Transverse colon (tissue), 4 donors: Measurements from ENCODE around the gene PUS1. TPM values are rescaled to one million over a fixed set of nuclear protein-coding genes. Genes with fewer than 3 reads are reported as not detected.

Experiments
- DNase-seq: peaks from one replicate; pipeline ENCODE4 v3.0.0-alpha.2; 2019
- H3K27ac ChIP-seq, 4 donors: fragments of 200-600 bp; sonication (generic); 2 replicates each; pipeline ENCODE4 v1.5.1; 2016 to 2018; ENCODE audit warnings: inconsistent platforms in 4 of 4
- H3K27me3 ChIP-seq: fragments of 200-600 bp; sonication (generic); 2 replicates; pipeline ENCODE4 v1.5.1; 2017; ENCODE audit warnings: inconsistent platforms
- H3K36me3 ChIP-seq, 4 donors: fragments of 200-600 bp; sonication (generic); 2 replicates each; pipeline ENCODE4 v1.5.1; 2017 to 2019; ENCODE audit warnings: inconsistent platforms in 4 of 4
- H3K4me1 ChIP-seq, 4 donors: fragments of 200-600 bp; sonication (generic); 2 replicates each; pipeline ENCODE4 v1.5.1; 2017 to 2020; ENCODE audit warnings: inconsistent platforms in 4 of 4
- H3K4me3 ChIP-seq, 4 donors: fragments of 200-600 bp; sonication (generic); 1 replicate in 1 of 4; 2 replicates in 3 of 4; pipeline versions ENCODE4 v1.5.1 to v1.6.1; 2017 to 2019; ENCODE audit warnings: inconsistent platforms in 4 of 4
- H3K9me3 ChIP-seq, 2 donors: fragments of 200-600 bp; sonication (generic); 2 replicates each; pipeline ENCODE4 v1.5.1; 2017 to 2019; ENCODE audit warnings: inconsistent platforms in 2 of 2
- EP300 ChIP-seq: sonication (generic); formaldehyde crosslinking; IDR thresholded peaks from one replicate; pipeline ENCODE4 v1.6.1; 2017; ENCODE audit warnings: antibody characterized with exemption, low read depth
- POLR2A ChIP-seq: fragments of 450-650 bp; IDR thresholded peaks from one replicate; pipeline ENCODE4 v1.6.1; 2016; ENCODE audit warnings: antibody characterized with exemption, mild to moderate bottlenecking, moderate library complexity
- POLR2AphosphoS5 ChIP-seq, 3 donors: sonication (generic); formaldehyde crosslinking; IDR thresholded peaks; one replicate each; pipeline ENCODE4 v1.6.1; 2016; ENCODE audit warnings: antibody characterized with exemption in 3 of 3
- WGBS, 2 donors: methylation state at CpG; one replicate each; pipeline ENCODE4 v1.1.5; 2018; ENCODE audit warnings: low coverage in 1 of 2; 5-methylcytosine and 5-hydroxymethylcytosine counted together
- in situ Hi-C, 4 donors: fragments of 200-750 bp; cut with MboI; loops; one replicate each; pipeline versions ENCODE4 v1.15.0 to v1.15.1; 2017; ENCODE audit warnings: low sequenced_read_pairs in 3 of 4, low pct_ligation_motif_present in 1 of 4, low pct_unique_long_range_greater_than_20kb in 1 of 4
- intact Hi-C: fragments of 100-400 bp; cut with DNase I; formaldehyde crosslinking; loops from one replicate; pipeline ENCODE4 v1.15.1; 2023; ENCODE audit warnings: low total_unique reads
- total RNA-seq, 4 donors: library from RNA; depleted of rRNA; stranded (reverse); fragments of >200 nt; gene quantifications; one replicate each; pipeline ENCODE4 v1.1.0, GENCODE V29; 2016
- TF ChIP-seq, protein P1 (sequence below), 5 experiments: fragments of 200-600 bp in 3 of 5; fragments of 450-650 bp in 2 of 5; sonication (generic) in 3 of 5; IDR thresholded peaks; 1 replicate in 2 of 5; 2 replicates in 3 of 5; pipeline ENCODE4 v1.5.1; 2016 to 2017; ENCODE audit warnings: antibody characterized with exemption in 5 of 5, inconsistent platforms in 3 of 5, mild to moderate bottlenecking in 2 of 5, moderate library complexity in 1 of 5

The PUS1 gene
- total RNA-seq, 4 donors from 2014 or later = 11.9 to 48.8 (median 23.1) TPM

DNA sequence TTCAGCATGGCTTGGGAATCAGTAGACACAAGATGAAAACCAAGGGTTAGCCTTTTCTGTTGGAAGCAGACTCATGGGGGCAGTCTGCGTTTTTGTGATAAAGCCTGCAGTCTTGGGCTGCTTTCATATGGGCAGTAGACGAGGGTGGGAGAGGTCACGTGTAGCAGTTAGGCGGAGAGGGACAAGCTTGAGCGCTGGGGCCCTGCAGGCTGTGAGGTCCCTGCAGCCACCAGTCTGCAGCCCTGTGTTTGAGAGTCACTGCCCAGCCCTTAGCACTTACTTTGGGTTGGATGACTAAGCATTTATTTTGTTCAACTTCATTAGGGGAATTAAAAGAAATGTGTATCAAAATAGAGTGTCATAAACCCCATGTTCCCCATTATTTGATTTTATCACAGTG lies 57.8 kb downstream of the PUS1 start:
- Histone ChIP-seq H3K27ac (no peak overlapping the region), H3K4me1 (no peaks in the 10 kb centered on the region), H3K9me3 (no peaks in the 10 kb centered on the region), H3K27me3 (no peaks in the 10 kb centered on the region), H3K4me3 (no peak overlapping the region), H3K36me3 (peaks cover 0 to 49% (median 14%) of the 10 kb centered on the region in 4 donors)
- TF ChIP-seq POLR2A (no peak), POLR2AphosphoS5 (IDR thresholded peaks at IDR 0.05) (no peak), EP300 (no peak)
- TF ChIP-seq, protein P1, sequence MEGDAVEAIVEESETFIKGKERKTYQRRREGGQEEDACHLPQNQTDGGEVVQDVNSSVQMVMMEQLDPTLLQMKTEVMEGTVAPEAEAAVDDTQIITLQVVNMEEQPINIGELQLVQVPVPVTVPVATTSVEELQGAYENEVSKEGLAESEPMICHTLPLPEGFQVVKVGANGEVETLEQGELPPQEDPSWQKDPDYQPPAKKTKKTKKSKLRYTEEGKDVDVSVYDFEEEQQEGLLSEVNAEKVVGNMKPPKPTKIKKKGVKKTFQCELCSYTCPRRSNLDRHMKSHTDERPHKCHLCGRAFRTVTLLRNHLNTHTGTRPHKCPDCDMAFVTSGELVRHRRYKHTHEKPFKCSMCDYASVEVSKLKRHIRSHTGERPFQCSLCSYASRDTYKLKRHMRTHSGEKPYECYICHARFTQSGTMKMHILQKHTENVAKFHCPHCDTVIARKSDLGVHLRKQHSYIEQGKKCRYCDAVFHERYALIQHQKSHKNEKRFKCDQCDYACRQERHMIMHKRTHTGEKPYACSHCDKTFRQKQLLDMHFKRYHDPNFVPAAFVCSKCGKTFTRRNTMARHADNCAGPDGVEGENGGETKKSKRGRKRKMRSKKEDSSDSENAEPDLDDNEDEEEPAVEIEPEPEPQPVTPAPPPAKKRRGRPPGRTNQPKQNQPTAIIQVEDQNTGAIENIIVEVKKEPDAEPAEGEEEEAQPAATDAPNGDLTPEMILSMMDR (IDR thresholded peaks at IDR 0.05) = no peak
- WGBS, 2 donors = 95 to 100% methylated on average over 1 to 5 of the region's 5 CpGs
- intact Hi-C loops (loop anchor here (5.0 kb wide), 1 partner anchor 385 kb away; no protein-coding TSS in a partner anchor), in situ Hi-C loops (no loop called here)
- DNase-seq = no peak

DNA sequence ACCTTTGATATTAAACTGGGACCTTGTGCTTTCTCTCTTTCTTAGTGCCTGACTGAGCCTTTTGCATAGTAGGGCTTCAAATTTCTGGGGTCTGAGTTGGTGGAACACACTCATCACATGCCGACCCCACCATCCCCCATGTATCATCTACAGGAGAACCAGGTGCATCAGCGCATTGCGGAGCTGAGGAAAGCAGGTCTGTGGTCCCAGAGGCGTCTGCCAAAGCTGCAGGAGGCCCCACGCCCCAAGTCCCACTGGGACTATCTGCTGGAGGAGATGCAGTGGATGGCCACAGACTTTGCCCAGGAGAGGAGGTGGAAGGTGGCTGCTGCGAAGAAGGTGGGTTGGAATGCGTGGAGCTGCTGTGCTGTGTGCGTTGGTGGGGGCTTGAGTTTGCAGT lies 58.5 kb downstream of the PUS1 start:
- no peak overlapping the region for H3K27ac ChIP-seq
- no peaks in the 10 kb centered on the region for H3K9me3 ChIP-seq
- TF ChIP-seq POLR2AphosphoS5 (IDR thresholded peaks at IDR 0.05) (no peak), POLR2A (no peak)
- peaks cover 0 to 49% (median 14%) of the 10 kb centered on the region in 4 donors for H3K36me3 ChIP-seq
- in situ Hi-C loops (no loop called here), intact Hi-C loops (loop anchor here (5.0 kb wide), 1 partner anchor 385 kb away; no protein-coding TSS in a partner anchor)
- no peaks in the 10 kb centered on the region for H3K27me3 ChIP-seq
- H3K4me3 ChIP-seq = no peak overlapping the region
- no peak for DNase-seq
- no peaks in the 10 kb centered on the region for H3K4me1 ChIP-seq
- 95 to 100% methylated on average over 3 to 8 of the region's 8 CpGs for WGBS, 2 donors

DNA sequence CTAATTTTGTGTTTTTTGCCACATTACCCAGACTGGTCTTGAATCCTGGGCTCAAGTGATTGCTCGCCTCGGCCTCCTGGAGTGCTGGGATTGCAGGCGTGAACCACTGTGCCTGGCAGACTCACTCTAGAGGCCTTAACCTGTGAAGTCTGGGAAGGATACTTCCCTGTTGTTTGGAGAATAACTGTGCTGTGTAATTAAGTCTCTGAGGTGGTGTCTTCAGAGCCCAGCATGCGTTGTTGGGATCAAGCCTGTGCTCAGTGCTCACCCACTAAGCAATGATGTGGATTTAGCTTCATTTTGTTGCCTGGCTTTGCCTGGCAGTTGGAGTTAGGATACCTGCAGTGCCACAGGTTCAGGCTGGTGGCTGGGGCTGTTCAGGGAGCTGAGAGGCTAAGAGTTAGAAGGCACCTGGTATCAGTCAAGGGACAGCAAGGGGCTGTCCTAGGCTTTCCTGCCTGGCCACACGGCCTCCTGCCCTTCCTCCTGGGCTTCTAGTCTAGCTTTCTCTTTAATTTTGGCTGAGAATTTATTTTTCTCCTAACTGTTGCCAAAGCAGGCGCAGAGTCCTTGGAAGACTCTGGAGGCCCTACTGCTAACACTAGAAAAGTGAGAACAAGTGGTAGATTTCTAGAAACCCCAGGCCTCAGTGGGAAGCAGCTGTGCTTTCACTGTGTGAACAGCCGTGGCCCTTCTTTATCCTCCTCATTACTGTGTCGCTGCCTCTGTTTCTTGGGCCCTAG lies 59.1 kb downstream of the PUS1 start:
- TF ChIP-seq POLR2A (no peak), POLR2AphosphoS5 (IDR thresholded peaks at IDR 0.05) (no peak), EP300 (no peak)
- TF ChIP-seq, protein P1 (IDR thresholded peaks at IDR 0.05) = no peak
- 93 to 97% methylated on average over 6 to 7 of the region's 8 CpGs for WGBS, 2 donors
- intact Hi-C loops (loop anchor here (5.0 kb wide), 1 partner anchor 386 kb away; no protein-coding TSS in a partner anchor), in situ Hi-C loops (no loop called here)
- no peaks in the 10 kb centered on the region for H3K27me3 ChIP-seq
- no peaks in the 10 kb centered on the region for H3K4me1 ChIP-seq
- no peaks in the 10 kb centered on the region for H3K9me3 ChIP-seq
- peaks cover 0 to 54% (median 15%) of the 10 kb centered on the region in 4 donors for H3K36me3 ChIP-seq
- H3K27ac ChIP-seq = no peak overlapping the region
- no peak for DNase-seq
- H3K4me3 ChIP-seq = no peak overlapping the region

DNA sequence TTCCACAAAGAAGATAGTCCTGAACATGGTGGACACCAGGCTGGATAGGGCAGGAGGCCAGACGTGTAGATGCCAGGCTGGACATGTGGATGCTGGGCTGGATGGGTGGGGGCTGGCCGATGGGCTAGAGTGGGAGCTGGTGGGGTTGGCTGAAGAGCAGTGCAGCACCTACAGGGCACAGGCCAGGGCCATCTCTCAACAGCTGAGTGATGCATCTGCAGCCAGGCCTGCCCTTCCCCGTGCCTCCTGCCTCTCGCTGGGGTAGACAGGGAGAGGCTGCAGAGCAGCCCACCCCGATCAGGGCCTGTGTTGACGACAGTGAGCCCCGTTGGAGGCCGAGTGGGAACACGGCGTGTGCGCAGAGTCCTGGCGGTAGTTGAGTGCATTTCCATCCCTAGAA lies 59.9 kb downstream of the PUS1 start:
- peaks cover 0 to 58% (median 15%) of the 10 kb centered on the region in 4 donors for H3K36me3 ChIP-seq

More for the DNA sequence above, 59.9 kb downstream of the PUS1 start:
- H3K9me3 ChIP-seq = no peaks in the 10 kb centered on the region
- H3K27me3 ChIP-seq = no peaks in the 10 kb centered on the region
- in situ Hi-C loops (no loop called here), intact Hi-C loops (loop anchor here (5.0 kb wide), 1 partner anchor 387 kb away; no protein-coding TSS in a partner anchor)
- TF ChIP-seq EP300 (no peak), POLR2AphosphoS5 (IDR thresholded peaks at IDR 0.05) (no peak), POLR2A (no peak)
- TF ChIP-seq, protein P1 (IDR thresholded peaks at IDR 0.05) = no peak
- 97 to 100% methylated on average over 1 to 12 of the region's 12 CpGs for WGBS, 2 donors
- no peak for DNase-seq
- no peak overlapping the region for H3K4me3 ChIP-seq
- no peaks in the 10 kb centered on the region for H3K4me1 ChIP-seq
- no peak overlapping the region for H3K27ac ChIP-seq
